AG04449 (cell line): Measurements from ENCODE around the gene ARL8B.

Source experiments
- CTCF ChIA-PET: fragments of 350-600 bp; formaldehyde crosslinking; extraction: SDS; loops from one replicate; lab custom pipeline; 2021; ENCODE audit warnings: antibody characterized with exemption; lab: Yijun Ruan, JAX
- POLR2A ChIA-PET: fragments of 400-600, 350-600 bp; formaldehyde crosslinking; extraction: SDS; loops from one replicate; lab custom pipeline; 2020; ENCODE audit warnings: antibody characterized with exemption, inconsistent platforms; lab: Yijun Ruan, JAX
- DNase-seq: peaks from one replicate; pipeline ENCODE4 v3.0.0-alpha.2; 2010; ENCODE audit warnings: low read depth, low spot score
- H3K4me3 ChIP-seq: 2 replicates; pipeline ENCODE4 v1.5.1; 2011; ENCODE audit warnings: low read depth, mild to moderate bottlenecking, control low read depth, low read length
- TF ChIP-seq, protein P1 (sequence below): IDR thresholded peaks from one replicate; pipeline ENCODE4 v1.5.1; 2011; ENCODE audit warnings: mild to moderate bottlenecking, moderate library complexity, low read length, control low read depth, inconsistent platforms; ENCODE audit not compliant: insufficient read depth; ENCODE audit errors: missing control alignments

ARL8B gene

DNA sequence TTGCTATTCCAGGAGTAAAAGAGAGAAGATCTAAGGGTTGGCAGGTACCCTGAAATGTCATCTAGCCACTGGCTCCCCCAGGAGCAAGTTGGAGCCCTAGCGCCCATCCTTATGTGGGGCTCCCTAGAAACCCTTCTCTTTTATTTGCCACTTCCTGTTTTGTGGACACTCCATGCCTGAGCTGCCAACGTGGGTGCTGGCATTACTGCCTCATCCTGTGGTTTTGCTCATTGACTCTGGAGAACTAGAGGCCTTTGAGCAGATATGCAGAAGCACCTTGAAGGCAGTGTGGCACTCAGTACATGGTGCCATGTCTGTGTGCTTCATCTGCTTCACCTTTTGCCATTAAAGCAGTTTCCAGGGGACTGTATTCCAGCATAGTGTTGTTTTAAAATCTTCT, 73.5 kb downstream of the ARL8B start:
- no peak for DNase-seq
- CTCF ChIA-PET: interaction anchor here (1.3 to 2.3 kb wide), 2 partner anchors 72 to 74 kb away, joined by 3 to 7 read pairs; no protein-coding TSS in a partner anchor
- TF ChIP-seq, protein P1, sequence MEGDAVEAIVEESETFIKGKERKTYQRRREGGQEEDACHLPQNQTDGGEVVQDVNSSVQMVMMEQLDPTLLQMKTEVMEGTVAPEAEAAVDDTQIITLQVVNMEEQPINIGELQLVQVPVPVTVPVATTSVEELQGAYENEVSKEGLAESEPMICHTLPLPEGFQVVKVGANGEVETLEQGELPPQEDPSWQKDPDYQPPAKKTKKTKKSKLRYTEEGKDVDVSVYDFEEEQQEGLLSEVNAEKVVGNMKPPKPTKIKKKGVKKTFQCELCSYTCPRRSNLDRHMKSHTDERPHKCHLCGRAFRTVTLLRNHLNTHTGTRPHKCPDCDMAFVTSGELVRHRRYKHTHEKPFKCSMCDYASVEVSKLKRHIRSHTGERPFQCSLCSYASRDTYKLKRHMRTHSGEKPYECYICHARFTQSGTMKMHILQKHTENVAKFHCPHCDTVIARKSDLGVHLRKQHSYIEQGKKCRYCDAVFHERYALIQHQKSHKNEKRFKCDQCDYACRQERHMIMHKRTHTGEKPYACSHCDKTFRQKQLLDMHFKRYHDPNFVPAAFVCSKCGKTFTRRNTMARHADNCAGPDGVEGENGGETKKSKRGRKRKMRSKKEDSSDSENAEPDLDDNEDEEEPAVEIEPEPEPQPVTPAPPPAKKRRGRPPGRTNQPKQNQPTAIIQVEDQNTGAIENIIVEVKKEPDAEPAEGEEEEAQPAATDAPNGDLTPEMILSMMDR: no peak
- no peak overlapping the region for H3K4me3 ChIP-seq
- POLR2A ChIA-PET: interaction anchor here (1.5 kb wide), 1 partner anchor 217 kb away, joined by 4 read pairs; the partner anchor contains the start of gene BHLHE40

DNA sequence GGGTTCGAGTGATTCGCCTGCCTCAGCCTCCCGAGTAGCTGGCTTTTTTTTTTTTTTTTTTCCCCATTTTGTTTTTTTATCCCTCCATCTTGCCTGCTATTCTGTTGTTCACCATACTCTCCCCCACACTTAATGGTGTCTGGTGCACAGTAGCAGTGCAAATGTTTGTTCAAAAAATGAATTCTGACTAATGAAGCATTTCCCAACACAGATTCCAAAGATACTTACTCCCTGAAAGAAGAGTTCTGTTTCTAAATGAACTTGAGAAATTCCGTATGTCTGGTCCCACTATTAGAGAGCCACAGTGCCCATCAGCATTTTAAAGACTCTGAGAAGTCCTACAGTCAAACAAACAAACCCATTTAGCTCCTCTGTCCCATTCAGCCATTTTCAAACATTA, 74.9 kb downstream of the ARL8B start:
- no peak overlapping the region for H3K4me3 ChIP-seq
- TF ChIP-seq, protein P1: no peak
- CTCF ChIA-PET: interaction anchor here (0.8 to 1.7 kb wide), 4 partner anchors 61 to 544 kb away, joined by 3 to 6 read pairs (median 4); partner anchors contain the start of gene ARL8B
- peak; percentile 53 for DNase-seq
- POLR2A ChIA-PET: interaction anchor here (0.7 to 1.5 kb wide), 2 partner anchors 140 to 218 kb away, joined by 3 to 4 read pairs; partner anchors contain the start of gene BHLHE40

DNA sequence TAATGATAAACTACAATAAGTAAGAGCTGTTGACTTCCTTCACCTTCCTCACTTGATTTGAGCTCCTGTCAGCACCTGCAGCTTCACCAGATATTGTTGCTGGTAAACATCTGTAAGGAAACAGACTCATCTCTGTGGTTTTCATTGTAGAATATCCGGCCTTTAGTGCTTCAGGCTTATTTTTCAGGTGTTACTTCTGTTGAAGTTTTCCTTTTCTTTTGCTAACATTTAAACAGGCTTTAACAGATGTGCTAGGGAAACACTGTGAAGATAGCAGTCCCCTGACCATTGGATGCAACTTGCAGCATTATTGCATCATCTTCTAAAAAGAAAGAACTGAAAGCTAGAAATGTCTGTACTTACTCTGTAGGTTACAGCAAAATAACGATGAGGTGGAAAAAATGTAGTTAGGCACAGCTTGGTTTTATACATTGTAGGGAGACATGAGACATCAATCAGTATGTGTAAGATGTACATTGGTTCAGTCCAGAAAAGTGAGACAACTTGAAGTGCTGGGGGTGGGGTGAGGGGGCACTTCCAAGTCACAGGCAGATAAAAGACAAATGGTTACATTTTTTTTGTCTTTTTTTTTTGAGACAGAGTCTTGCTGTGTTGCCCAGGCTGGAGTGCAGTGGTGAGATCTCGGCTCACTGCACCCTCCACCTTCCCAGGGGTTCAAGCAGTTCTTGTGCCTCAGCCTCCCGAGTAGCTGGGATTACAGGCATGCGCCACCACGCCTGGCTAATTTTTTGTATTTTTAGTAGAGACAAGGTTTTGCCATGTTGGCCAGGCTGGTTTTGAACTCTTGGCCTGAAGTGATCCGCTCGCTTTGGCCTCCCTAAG, 75.6 kb downstream of the ARL8B start:
- DNase-seq: peak; percentile 38
- TF ChIP-seq, protein P1: no peak
- no peak overlapping the region for H3K4me3 ChIP-seq
- ChIA-PET CTCF (interaction anchor here (0.8 to 1.7 kb wide), 5 partner anchors 61 to 544 kb away, joined by 3 to 6 read pairs (median 3); partner anchors contain the start of gene ARL8B), POLR2A (interaction anchor here (0.7 kb wide), 1 partner anchor 140 kb away, joined by 3 read pairs; no protein-coding TSS in a partner anchor)

DNA sequence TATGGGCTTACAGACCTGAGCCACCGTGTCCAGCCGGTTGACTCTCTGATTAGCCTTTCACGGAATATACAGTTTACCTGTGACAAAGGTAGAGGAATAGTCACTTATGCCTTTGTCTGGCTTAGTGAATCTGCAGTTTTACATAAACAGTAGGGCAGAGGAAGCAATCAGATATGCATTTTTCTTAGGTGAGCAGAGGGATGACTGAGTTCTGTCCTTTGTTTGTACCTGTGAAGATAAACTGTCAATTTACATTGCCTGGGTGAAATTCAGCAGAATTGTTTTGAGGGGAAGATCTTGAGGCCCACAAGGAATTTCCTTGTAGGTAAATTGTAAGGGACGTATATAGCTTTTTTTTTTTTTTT, 76.2 kb downstream of the ARL8B start:
- no peak for DNase-seq
- ChIA-PET CTCF (interaction anchor here (1.3 kb wide), 1 partner anchor 72 kb away, joined by 3 read pairs; no protein-coding TSS in a partner anchor), POLR2A (no interaction called here)
- TF ChIP-seq, protein P1: no peak
- no peak overlapping the region for H3K4me3 ChIP-seq

DNA sequence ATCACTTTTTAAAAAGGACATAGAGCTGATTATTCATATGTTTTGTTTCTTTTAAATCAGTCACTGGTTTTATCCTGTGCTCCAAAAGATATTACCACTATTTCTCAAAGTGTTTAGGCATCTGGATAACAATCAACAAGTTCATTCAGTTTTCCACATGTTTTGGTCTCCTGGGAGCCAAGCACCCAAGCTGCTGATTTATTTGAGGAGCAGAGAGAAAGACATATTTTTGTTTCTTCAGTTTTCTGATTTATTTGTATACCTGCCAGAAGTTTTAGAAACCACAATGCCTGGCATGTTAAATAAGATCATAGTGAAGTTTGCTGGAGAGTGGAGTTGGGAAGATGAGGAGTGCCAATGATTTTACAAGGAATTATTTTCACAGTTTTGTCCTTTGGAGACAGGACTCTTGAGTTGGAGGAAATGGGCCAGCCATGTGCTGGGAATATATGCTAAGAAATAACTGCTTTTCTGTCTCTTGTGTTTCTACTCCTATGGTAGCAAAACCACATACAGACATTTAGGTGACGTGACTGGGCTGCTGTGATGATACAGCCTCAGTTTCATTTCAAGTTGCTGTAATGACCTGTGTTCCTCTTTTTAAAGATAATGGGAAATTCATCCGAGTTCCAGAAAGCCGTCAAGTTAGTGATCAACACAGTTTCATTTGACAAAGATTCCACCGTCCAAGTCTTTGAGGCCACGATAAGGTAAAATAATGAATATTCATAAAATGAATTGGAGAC, 77.1 kb downstream of the ARL8B start:
- ChIA-PET CTCF (interaction anchor here (1.3 kb wide), 1 partner anchor 73 kb away, joined by 3 read pairs; no protein-coding TSS in a partner anchor), POLR2A (no interaction called here)
- no peak for DNase-seq

More for the DNA sequence above, 77.1 kb downstream of the ARL8B start:
- no peak overlapping the region for H3K4me3 ChIP-seq
- TF ChIP-seq, protein P1: no peak
